GM08714 (cell line): ENCODE measurements around the gene GREB1.
"Not testable (repeated sequence)": the region's sequence is repeated elsewhere in the genome, so short reads cannot be mapped to it uniquely, and the experiment has no call there.

Experiments used
- H3K4me3 ChIP-seq: fragments of 200-500 bp; sonication (Bioruptor generic); 2 replicates; pipeline ENCODE4 v1.5.1; 2014; ENCODE audit warnings: mild to moderate bottlenecking, low read length, inconsistent platforms
- ZNF274 ChIP-seq: IDR thresholded peaks from 2 replicates; pipeline ENCODE4 v1.6.1; 2012; ENCODE audit warnings: mild to moderate bottlenecking, low read depth, low read length

GREB1 gene

GRCh38 chr2:11659851-11660250, 126.0 kb downstream of the GREB1 start:
- H3K4me3 ChIP-seq = no peak overlapping the region
- no peak for TF ChIP-seq ZNF274

GRCh38 chr2:11660396-11660795, 126.6 kb downstream of the GREB1 start:
- not testable (repeated sequence) for H3K4me3 ChIP-seq

DNA sequence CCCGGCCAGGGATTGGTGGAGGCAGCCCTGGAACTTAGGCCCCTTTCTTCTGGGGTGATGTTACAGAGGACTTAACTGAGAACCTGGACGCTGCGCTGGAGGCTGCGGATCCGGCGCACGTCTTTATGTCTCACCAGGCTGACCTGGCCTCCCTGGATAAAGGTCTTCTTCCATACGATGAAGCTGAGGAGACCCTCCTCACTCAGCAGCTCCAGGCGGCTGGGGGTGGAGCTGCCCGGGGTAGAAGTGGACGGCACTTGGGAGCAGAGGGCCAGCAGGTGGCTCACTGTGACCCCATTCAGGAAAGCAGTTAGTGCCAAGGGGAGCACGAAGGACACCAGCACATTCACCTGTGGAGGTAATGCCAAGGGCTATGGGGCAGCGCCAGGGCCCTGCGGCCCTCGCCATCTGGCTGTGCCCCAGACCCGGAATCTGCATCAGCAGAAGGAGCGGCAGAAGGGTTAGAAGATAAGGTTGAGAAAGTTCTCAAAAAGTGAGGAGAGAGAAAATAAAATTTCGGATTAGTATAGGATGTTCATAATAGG, 128.1 kb downstream of the GREB1 start:
- TF ChIP-seq ZNF274 = no peak
- no peak overlapping the region for H3K4me3 ChIP-seq

- TF ChIP-seq ZNF274 = no peak
- no peak overlapping the region for H3K4me3 ChIP-seq
These were observed 129.0 kb downstream of the GREB1 start for GRCh38 chr2:11662882-11663281.

- H3K4me3 ChIP-seq = no peak overlapping the region
These were observed 129.6 kb downstream of the GREB1 start for GRCh38 chr2:11663427-11663826.

DNA sequence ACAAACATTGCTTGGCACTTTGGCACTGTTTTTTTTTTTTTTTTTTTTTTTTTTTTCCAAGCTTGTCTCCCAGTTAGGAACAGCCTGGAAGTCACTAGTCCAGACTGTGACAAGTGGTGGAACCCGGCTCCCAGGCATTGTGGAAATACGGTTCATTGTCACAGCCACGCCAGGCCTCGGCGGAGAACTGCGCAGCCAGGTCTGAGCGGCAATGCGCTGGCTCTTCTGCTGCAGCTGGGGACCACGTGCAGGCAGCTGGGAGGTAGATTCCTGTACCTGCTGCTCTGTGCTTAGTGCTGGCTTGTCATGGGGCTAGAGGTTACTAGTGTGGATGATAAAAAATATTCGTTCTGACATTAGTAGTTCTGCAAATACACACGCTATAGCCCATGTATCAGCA, 131.2 kb downstream of the GREB1 start:
- no peak overlapping the region for H3K4me3 ChIP-seq
- no peak for TF ChIP-seq ZNF274

More at GRCh38 chr2:11663427-11663826, 129.6 kb downstream of the GREB1 start:
- TF ChIP-seq ZNF274 = no peak

DNA sequence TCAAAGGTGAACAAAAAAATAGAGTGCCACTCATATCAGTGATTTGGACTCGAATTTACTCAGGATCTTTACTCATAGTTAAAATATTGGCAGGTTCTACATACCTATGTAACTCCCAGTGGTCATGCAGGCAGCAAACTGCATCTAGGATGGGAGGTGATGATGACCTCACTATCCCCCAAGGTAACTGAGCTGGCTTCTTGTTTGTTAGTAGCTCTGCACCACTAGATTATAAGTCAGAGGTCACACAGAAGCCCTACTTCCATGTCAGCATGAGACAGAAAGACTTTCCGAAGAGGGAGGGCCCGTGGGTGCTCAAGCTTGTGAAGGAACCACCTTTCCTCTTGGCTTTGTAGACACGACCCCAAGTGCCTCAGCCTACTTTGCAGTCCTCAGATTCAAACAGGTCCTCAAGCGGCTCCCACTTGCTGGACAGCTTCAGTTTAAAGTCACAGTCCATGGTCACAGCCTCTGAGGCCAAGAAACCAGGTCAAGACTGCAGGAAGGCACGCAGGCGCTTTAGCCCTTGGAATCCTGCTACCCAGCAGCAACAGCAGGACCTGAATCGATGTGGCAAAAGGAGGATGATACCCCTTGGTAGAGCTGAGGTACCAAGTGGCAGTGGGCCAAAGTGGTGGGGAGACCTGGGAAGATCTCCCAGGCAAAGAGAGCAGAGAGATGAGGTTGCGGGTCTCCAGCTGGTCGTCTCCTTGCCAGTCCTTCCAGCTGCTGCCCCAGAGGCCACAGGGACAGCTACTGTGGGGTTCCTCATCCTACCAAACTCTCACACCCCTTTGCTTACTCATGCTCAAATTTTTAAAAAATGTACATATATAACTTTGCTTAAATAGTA, 131.9 kb downstream of the GREB1 start:
- no peak for TF ChIP-seq ZNF274
- H3K4me3 ChIP-seq = no peak overlapping the region

DNA sequence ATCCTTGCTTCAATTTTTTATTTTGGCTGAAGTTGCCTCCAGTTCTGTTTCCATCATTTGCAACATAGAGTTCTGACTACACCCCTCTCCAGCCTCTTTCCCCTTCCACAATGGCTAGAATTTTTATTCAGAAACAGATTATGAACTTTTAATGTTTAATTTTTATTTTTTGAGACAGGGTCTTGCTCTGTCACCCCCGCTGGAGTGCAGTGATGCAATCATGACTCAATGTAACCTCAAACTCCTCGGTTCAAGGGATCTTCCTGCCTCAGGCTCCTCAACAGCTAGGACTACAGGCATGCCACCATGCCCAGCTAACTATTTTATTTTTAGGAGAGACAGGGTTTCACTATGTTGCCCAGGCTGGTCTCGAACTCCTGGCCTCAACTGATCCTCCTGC, 133.3 kb downstream of the GREB1 start:
- H3K4me3 ChIP-seq = no peak overlapping the region
- TF ChIP-seq ZNF274 = no peak

- H3K4me3 ChIP-seq = no peak overlapping the region
- no peak for TF ChIP-seq ZNF274
These were observed 134.2 kb downstream of the GREB1 start for GRCh38 chr2:11667866-11668637.

- TF ChIP-seq ZNF274 = no peak
- H3K4me3 ChIP-seq = no peak within 1 kb of the TSS
These were observed 135.8 kb downstream of the GREB1 start, which contains the start of gene NTSR2 for GRCh38 chr2:11669454-11670291. Gene NTSR2, minus strand, starts transcription at chr2:11670195. Its CDS starts 66 bp downstream, at chr2:11670129.

GRCh38 chr2:11672407-11672806, 138.6 kb downstream of the GREB1 start:
- H3K4me3 ChIP-seq = no peak overlapping the region
- TF ChIP-seq ZNF274 = no peak

GRCh38 chr2:11674983-11675382, 141.1 kb downstream of the GREB1 start:
- H3K4me3 ChIP-seq = no peak overlapping the region
- TF ChIP-seq ZNF274 = no peak

DNA sequence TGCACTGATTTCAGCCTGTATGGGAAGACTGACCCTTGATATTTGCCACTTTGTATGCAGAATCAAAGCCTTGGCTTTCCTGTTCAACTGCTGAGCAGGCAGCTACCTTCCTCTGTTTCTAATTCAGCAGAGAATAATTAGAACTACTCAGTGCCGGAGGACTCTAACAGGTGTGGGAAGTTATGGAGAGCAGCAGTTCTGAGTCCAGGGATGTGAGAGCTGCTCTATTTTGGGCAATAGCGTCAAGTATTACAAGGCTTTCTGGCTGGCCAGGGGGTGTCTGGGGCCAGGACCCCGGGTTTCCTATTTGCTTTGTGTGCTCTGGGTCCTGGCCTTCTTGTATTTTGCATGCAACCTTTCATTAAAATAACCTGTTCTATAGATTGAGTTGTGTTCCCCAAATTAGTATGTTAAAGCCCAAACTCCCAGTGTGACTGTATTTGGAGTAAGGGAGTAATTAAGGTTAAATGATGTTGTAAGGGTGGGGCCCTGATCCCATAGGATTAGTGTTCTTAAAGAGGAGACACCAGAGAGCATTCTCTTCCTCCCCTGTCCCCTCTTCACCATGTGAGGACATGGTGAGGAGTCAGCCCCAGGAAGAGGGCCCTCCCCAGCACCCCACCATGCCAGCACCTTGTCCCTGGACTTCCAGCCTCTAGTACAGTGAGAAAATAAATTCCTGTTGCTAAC, 141.7 kb downstream of the GREB1 start:
- no peak for TF ChIP-seq ZNF274
- H3K4me3 ChIP-seq = no peak overlapping the region

DNA sequence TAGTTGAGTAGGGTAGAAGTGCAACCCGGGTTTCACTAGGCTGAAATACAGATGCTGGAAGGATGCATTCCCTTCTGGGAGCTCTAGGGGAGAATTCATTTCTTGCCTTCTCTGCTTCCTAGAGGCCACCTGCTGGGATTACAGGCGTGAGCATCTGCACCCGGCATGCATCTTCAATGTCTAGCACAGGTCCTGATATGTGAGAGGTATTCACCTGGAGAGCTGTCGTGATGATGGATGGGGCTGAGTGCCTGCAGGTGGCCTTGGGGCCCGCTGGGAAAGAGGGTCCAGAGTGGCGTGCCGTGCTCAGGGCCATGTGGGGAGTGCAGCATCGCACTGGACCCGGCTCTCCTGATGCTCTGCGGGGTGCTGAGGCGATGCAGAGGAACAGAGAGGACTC, 142.8 kb downstream of the GREB1 start:
- no peak overlapping the region for H3K4me3 ChIP-seq

More for the DNA sequence above, 142.8 kb downstream of the GREB1 start:
- no peak for TF ChIP-seq ZNF274
